ENCODE data around the gene CACNA1C. TPM values are rescaled to one million over a fixed set of nuclear protein-coding genes. Genes with fewer than 3 reads are reported as not detected.

CACNA1C gene
- total and polyA plus RNA-seq, 2 donors (not counting 1 experiment from before 2014, with no cell fraction given), result 0.01 to 0.02 TPM

DNA sequence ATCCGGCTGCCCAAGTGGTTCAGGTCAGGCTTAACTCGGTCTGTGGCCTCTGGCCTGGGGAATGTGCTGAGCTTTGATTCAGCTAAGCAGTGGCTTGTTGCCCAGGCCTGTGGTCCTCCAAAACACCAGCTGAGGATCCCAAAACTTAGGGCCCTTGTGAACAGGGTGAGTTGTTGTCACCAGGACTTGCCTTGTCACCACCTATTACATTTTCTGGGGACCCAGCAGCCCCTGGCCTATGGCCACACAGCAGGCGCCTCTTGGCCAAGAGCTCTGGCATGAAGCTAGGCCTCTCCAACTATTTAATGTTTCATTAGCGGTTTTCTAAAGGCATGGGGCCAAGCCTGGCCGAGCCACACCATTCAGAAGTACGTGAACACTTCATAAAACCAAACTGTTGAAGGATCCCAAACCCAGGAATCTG, 343.7 kb downstream of the CACNA1C start:
- Histone ChIP-seq H3K27ac (ENCODE audit: low read length in 2 of 2) (no peak overlapping the region), H3K79me2 (ENCODE audit: control insufficient read depth, insufficient read depth, low read length) (no peaks in the 10 kb centered on the region), H3K4me2 (replicated peaks; ENCODE audit: low read depth, low read length, poor library complexity, severe bottlenecking) (no peak overlapping the region), H2AFZ (ENCODE audit: insufficient read depth, low read depth, low read length, poor library complexity, severe bottlenecking) (no peak overlapping the region), H4K20me1 (ENCODE audit: control insufficient read depth, insufficient read depth, low read length, poor library complexity, severe bottlenecking) (no peaks in the 10 kb centered on the region), H3K4me3 (ENCODE audit: control extremely low read depth in 1 of 5, extremely low read depth in 1 of 5, insufficient read depth in 1 of 5, low read depth in 2 of 5, low read length in 4 of 5) (no peak overlapping the region), H3K27me3 (replicated peaks in 1 of 4; ENCODE audit: control extremely low read depth in 1 of 4, control insufficient read depth in 3 of 4, insufficient read depth in 4 of 4, low read length in 3 of 4) (no peaks in the 10 kb centered on the region), H3K4me1 (ENCODE audit: control insufficient read depth in 2 of 2, insufficient read depth in 2 of 2, low read length in 2 of 2) (no peaks in the 10 kb centered on the region), H3K9me3 (ENCODE audit: control extremely low read depth in 1 of 3, control insufficient read depth in 2 of 3, insufficient read depth in 1 of 3, low read length in 2 of 3) (no peaks in the 10 kb centered on the region), H3K36me3 (replicated peaks in 1 of 2; ENCODE audit: control extremely low read depth in 1 of 2, control insufficient read depth in 1 of 2, extremely low read depth in 1 of 2, insufficient read depth in 2 of 2, low read length in 1 of 2) (no peaks in the 10 kb centered on the region), H3K9ac (ENCODE audit: low read length) (no peak overlapping the region)
- 88% methylated on average over 6 of the region's 6 CpGs for WGBS (ENCODE audit: insufficient coverage)
- Mint-ChIP-seq H3K27me3 (no peaks in the 10 kb centered on the region), H3K4me3 (no peak overlapping the region), H3K9me3 (ENCODE audit: insufficient read depth) (no peaks in the 10 kb centered on the region), H3K4me1 (no peaks in the 10 kb centered on the region), H3K27ac (no peak overlapping the region)
- CTCF ChIA-PET, result no interaction called here
- ATAC-seq (ENCODE audit: low read depth), result no peak
- DNase-seq, result no peak
- no peak for TF ChIP-seq EZH2 (IDR thresholded peaks at IDR 0.05; ENCODE audit: borderline replicate concordance, insufficient read depth, low read depth, low read length, poor library complexity, severe bottlenecking)
- TF ChIP-seq, protein P1, sequence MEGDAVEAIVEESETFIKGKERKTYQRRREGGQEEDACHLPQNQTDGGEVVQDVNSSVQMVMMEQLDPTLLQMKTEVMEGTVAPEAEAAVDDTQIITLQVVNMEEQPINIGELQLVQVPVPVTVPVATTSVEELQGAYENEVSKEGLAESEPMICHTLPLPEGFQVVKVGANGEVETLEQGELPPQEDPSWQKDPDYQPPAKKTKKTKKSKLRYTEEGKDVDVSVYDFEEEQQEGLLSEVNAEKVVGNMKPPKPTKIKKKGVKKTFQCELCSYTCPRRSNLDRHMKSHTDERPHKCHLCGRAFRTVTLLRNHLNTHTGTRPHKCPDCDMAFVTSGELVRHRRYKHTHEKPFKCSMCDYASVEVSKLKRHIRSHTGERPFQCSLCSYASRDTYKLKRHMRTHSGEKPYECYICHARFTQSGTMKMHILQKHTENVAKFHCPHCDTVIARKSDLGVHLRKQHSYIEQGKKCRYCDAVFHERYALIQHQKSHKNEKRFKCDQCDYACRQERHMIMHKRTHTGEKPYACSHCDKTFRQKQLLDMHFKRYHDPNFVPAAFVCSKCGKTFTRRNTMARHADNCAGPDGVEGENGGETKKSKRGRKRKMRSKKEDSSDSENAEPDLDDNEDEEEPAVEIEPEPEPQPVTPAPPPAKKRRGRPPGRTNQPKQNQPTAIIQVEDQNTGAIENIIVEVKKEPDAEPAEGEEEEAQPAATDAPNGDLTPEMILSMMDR (IDR thresholded peaks at IDR 0.05), result no peak
- POLR2A ChIA-PET, result no interaction called here
- intact Hi-C loops (cut with micrococcal nuclease), result no loop called here

DNA sequence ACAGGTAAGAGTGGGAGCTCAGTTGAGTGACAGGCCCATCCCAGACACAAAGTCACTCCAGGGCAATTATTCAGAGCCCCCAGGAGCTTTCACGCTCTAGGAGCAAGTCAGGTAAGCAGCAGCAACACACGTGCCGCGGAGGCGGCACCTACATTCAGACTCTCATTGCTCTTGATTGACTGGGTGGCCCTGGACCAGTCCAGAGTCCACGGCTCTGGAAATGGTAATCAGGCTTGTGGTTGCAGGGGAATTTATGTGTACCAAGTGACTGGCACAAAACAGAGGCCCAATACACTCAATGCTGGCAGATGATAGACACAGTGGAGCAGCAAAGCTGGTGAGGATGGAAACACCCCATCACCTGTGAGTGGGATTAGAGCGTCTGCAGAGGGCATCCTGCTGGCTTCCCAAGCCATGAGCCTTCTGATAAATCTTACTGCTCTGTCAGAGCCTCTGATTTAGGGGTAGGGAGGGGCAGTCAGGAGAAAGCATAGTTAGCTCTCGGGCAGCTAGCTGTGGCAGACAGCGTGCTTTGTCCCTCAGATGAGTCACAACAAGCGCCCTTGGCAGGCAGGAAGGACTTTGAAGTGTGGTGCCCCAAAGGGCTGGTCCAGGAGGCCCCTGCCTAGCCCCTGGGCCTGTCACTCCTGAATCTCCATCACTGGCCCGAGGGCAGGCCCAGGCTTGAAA, 344.7 kb downstream of the CACNA1C start:
- Histone ChIP-seq H3K79me2 (ENCODE audit: control insufficient read depth, insufficient read depth, low read length) (no peaks in the 10 kb centered on the region), H3K4me2 (replicated peaks; ENCODE audit: low read depth, low read length, poor library complexity, severe bottlenecking) (no peak overlapping the region), H3K9ac (ENCODE audit: low read length) (no peak overlapping the region), H3K4me3 (ENCODE audit: control extremely low read depth in 1 of 5, extremely low read depth in 1 of 5, insufficient read depth in 1 of 5, low read depth in 2 of 5, low read length in 4 of 5) (no peak overlapping the region), H4K20me1 (ENCODE audit: control insufficient read depth, insufficient read depth, low read length, poor library complexity, severe bottlenecking) (no peaks in the 10 kb centered on the region), H2AFZ (ENCODE audit: insufficient read depth, low read depth, low read length, poor library complexity, severe bottlenecking) (no peak overlapping the region), H3K4me1 (ENCODE audit: control insufficient read depth in 2 of 2, insufficient read depth in 2 of 2, low read length in 2 of 2) (no peaks in the 10 kb centered on the region), H3K27ac (ENCODE audit: low read length in 2 of 2) (no peak overlapping the region), H3K36me3 (replicated peaks in 1 of 2; ENCODE audit: control extremely low read depth in 1 of 2, control insufficient read depth in 1 of 2, extremely low read depth in 1 of 2, insufficient read depth in 2 of 2, low read length in 1 of 2) (no peaks in the 10 kb centered on the region), H3K27me3 (replicated peaks in 1 of 4; ENCODE audit: control extremely low read depth in 1 of 4, control insufficient read depth in 3 of 4, insufficient read depth in 4 of 4, low read length in 3 of 4) (no peaks in the 10 kb centered on the region), H3K9me3 (ENCODE audit: control extremely low read depth in 1 of 3, control insufficient read depth in 2 of 3, insufficient read depth in 1 of 3, low read length in 2 of 3) (no peaks in the 10 kb centered on the region)
- Mint-ChIP-seq H3K27me3 (no peaks in the 10 kb centered on the region), H3K4me1 (no peaks in the 10 kb centered on the region), H3K4me3 (no peak overlapping the region), H3K9me3 (ENCODE audit: insufficient read depth) (no peaks in the 10 kb centered on the region), H3K27ac (no peak overlapping the region)
- ChIA-PET POLR2A (no interaction called here), CTCF (no interaction called here)
- intact Hi-C loops (cut with micrococcal nuclease), result no loop called here
- TF ChIP-seq EZH2 (IDR thresholded peaks at IDR 0.05; ENCODE audit: borderline replicate concordance, insufficient read depth, low read depth, low read length, poor library complexity, severe bottlenecking), result no peak
- TF ChIP-seq, protein P1 (IDR thresholded peaks at IDR 0.05), result no peak
- DNase-seq (no peak), ATAC-seq (ENCODE audit: low read depth) (no peak)
- 91% methylated on average over 11 of the region's 11 CpGs for WGBS (ENCODE audit: insufficient coverage)

All from B cell (primary cell).